WI38 (cell line): ENCODE measurements around the gene BMPER.
"Not testable (repeated sequence)": the region's sequence is repeated elsewhere in the genome, so short reads cannot be mapped to it uniquely, and the experiment has no call there.

Experiments
- H3K4me3 ChIP-seq: 2 replicates; pipeline ENCODE4 v1.5.1; 2011; ENCODE audit warnings: low read depth, mild to moderate bottlenecking, control low read depth, low read length
- TF ChIP-seq, protein P1 (sequence below): IDR thresholded peaks from 2 replicates; pipeline ENCODE4 v1.5.1; 2012; ENCODE audit warnings: low read depth, mild to moderate bottlenecking, control low read depth, low read length

BMPER gene

DNA sequence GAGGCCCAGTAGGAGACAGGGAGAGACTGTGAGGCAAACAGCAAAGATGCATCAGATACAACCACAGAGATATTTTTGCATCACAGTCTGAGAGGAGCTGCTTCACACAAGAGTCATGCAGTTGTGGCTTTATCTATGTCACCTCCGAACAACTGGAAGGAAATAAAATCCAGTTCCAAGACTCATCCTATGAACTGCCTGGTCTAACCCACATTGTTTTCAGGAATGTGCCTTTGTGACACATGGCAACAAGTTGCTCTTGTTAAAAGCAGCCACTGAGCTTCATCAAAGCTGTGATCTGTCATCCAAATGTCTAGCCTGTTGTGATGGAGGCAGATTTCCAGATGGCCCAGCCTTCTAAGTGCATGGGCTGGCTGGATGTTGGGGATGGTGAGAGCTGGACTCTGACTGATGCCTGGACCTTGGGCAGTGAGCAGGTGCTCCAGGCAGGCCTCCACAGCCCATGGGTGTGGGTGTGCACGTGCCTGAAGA, 255.0 kb downstream of the BMPER start:
- H3K4me3 ChIP-seq: no peak overlapping the region
- TF ChIP-seq, protein P1, sequence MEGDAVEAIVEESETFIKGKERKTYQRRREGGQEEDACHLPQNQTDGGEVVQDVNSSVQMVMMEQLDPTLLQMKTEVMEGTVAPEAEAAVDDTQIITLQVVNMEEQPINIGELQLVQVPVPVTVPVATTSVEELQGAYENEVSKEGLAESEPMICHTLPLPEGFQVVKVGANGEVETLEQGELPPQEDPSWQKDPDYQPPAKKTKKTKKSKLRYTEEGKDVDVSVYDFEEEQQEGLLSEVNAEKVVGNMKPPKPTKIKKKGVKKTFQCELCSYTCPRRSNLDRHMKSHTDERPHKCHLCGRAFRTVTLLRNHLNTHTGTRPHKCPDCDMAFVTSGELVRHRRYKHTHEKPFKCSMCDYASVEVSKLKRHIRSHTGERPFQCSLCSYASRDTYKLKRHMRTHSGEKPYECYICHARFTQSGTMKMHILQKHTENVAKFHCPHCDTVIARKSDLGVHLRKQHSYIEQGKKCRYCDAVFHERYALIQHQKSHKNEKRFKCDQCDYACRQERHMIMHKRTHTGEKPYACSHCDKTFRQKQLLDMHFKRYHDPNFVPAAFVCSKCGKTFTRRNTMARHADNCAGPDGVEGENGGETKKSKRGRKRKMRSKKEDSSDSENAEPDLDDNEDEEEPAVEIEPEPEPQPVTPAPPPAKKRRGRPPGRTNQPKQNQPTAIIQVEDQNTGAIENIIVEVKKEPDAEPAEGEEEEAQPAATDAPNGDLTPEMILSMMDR: no peak

DNA sequence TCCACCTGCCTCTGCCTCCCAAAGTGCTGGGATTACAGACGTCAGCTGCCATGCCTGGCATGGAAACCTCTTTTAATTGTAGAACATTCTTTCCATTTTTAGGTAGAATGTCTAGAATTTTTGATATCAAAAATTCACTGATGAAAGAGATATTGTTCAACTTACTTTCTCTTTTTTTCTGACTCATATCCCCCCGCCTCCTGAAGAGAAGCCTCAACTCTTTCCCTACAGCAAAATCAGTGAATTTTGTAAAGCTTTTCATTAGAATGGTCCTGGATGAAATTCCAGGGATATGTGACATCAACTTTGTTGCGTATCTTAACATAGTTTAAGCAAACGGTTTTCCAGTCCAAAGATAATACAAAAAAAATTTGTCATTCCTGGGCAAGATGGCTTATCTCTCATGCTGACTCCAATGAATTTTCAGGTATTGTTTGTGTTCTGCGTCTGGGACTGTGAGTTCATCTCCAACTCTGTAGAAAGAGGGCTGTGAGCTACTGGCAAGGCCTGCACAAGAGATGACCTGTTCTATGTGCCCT, 256.8 kb downstream of the BMPER start:
- H3K4me3 ChIP-seq: no peak overlapping the region
- TF ChIP-seq, protein P1: no peak

DNA sequence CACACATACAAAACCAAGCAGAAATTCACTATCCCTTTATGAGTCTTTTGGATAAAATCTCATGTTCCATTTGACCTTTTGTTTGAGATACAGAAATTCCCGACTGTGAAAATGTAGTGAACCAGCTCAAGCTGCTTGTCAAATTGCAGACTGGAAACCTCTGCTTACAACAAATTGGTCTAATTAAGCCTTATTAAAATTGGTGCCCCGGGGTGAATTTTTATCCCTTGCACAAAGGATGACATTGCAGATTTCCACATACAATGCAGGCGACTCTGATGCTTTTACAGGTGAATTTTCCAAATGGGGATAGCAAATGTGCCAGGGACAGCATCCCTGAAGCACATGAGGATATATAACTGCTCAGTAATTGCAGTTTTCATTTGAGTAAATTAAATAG, 257.3 kb downstream of the BMPER start:
- H3K4me3 ChIP-seq: no peak overlapping the region
- TF ChIP-seq, protein P1: no peak

DNA sequence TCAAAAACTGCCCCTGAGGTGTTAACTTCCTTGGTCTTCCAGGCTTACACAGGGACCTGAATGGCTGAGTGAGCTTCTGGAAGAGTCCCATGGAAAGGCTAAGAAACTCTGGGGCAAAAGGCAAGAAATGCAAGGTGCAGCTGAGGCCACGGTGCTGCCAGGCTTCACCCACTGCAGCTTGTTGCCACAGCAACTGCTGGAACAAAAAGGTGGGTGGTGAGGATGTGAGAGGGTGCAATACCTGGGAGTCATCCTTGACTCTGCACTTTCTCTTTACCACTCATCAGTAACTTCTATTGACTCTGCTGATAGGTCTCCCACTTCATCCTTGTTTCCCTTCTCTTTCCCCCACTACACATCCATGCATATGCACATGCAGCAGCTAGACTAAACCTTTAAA, 258.6 kb downstream of the BMPER start:
- TF ChIP-seq, protein P1: no peak
- H3K4me3 ChIP-seq: no peak overlapping the region

DNA sequence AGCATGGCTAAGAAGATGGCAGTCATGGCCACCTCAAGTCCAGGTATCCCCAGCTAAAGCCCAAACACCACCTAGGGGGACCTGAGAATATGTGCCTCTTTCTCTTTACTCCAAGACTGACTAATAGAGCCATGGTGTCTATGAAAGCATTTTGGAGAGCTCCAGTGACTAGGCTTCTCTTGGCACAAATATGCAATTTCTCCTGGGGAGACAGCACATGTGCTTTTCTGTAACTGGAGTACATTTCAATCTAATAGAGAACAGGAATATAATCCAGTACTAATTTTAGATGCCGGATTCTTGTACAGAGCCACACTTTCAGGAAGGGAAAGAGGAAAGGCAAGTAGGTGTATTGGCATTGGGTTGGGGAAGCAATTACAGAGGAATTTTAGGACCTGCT, 260.1 kb downstream of the BMPER start:
- TF ChIP-seq, protein P1: no peak
- no peak overlapping the region for H3K4me3 ChIP-seq

DNA sequence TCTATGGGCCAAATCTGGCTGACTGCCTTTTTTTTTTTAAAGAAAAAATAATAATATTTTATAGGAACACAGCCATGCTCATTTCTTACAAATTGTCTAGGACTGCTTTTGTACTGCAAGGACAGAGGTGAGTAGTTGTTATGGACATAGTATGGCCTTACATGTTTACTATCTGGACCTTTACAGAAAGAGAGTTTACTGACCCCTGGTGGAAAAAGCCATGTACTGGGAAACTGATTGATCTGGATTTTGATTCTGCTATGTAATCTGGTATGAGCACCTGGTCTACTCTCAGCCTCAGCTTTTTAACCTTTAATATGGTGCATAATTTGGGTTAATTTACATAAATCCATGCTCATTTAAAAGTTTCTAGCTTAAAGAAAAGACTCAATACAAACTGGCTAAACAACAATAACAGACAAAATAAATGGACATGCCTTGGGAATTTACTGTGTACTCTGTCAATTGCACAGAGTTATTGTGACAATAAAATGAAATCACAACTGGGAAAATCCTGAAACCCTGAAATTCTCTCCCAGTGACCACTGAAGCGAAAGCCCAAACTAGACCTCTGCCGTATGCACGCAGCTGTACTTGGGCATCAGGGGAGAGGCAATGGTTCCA, 260.7 kb downstream of the BMPER start:
- H3K4me3 ChIP-seq: no peak overlapping the region
- TF ChIP-seq, protein P1: peak; percentile 59; the same call in 1 of the 2 replicates

DNA sequence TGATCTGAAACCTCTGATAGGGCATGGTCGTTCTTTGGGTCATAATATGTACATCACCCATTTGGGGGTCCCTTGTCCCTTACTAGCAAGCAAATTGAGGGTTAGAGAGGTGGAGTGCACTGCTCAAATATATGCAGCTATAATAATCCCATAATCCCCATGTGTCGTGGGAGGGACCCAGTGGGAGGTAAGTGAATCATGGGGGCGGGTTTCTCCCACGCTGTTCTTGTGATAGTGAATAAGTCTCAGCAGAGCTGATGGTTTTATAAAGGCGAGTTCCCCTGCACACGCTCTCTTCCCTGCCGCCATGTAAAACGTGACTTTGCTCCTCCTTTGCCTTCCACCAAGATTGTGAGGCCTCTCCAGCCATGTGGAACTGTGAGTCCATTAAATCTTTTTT, 262.7 kb downstream of the BMPER start:
- TF ChIP-seq, protein P1: no peak
- no peak overlapping the region for H3K4me3 ChIP-seq

DNA sequence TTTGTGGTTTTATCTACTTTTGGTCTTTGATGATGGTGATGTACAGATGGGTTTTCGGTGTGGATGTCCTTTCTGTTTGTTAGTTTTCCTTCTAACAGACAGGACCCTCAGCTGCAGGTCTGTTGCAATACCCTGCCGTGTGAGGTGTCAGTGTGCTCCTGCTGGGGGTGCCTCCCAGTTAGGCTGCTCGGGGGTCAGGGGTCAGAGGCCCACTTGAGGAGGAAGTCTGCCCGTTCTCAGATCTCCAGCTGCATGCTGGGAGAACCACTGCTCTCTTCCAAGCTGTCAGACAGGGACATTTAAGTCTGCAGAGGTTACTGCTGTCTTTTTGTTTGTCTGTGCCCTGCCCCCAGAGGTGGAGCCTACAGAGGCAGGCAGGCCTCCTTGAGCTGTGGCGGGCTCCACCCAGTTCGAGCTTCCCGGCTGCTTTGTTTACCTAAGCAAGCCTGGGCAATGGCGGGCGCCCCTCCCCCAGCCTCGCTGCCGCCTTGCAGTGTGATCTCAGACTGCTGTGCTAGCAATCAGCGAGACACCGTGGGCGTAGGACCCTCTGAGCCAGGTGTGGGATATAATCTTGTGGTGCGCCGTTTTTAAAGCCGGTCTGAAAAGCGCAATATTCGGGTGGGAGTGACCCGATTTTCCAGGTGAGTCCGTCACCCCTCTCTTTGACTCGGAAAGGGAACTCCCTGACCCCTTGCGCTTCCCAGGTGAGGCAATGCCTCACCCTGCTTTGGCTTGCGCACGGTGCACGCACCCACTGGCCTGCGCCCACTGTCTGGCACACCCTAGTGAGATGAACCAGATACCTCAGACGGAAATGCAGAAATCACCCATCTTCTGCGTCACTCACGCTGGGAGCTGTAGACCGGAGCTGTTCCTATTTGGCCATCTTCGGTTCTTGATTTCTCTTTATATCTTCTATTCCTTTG, 269.6 kb downstream of the BMPER start:
- H3K4me3 ChIP-seq: not testable (repeated sequence)
